Tibial nerve (tissue), 4 donors: Measurements from ENCODE around the gene RABGGTA. TPM values are rescaled to one million over a fixed set of nuclear protein-coding genes. Genes with fewer than 3 reads are reported as not detected.
"Not testable (repeated sequence)": the region's sequence is repeated elsewhere in the genome, so short reads cannot be mapped to it uniquely, and the experiment has no call there.

ENCODE experiments used
- DNase-seq, 2 donors: peaks; one replicate each; pipeline ENCODE4 v3.0.0-alpha.2; 2019; ENCODE audit warnings: low spot score in 2 of 2
- H3K27ac ChIP-seq, 4 donors: fragments of 200-600 bp; sonication (generic) in 3 of 4; one replicate each; pipeline ENCODE4 v1.5.1; 2017 to 2019; ENCODE audit warnings: mild to moderate bottlenecking in 1 of 4
- H3K27me3 ChIP-seq, 2 donors: fragments of 200-600 bp; sonication (generic) in 1 of 2; one replicate each; pipeline versions ENCODE4 v1.5.1 to v1.6.0; 2017 to 2019
- H3K36me3 ChIP-seq, 3 donors: fragments of 200-600 bp; sonication (generic); one replicate each; pipeline ENCODE4 v1.5.1; 2018 to 2019
- H3K4me1 ChIP-seq, 4 donors: fragments of 200-600 bp; sonication (generic) in 3 of 4; one replicate each; pipeline ENCODE4 v1.5.1; 2017 to 2019
- H3K4me3 ChIP-seq, 4 donors: fragments of 200-600 bp; sonication (generic) in 3 of 4; one replicate each; pipeline ENCODE4 v1.5.1; 2017 to 2019; ENCODE audit warnings: mild to moderate bottlenecking in 1 of 4, moderate library complexity in 1 of 4
- H3K9me3 ChIP-seq, 4 donors: fragments of 200-600 bp; sonication (generic) in 3 of 4; one replicate each; pipeline ENCODE4 v1.5.1; 2017 to 2019
- EP300 ChIP-seq, 2 donors: sonication (generic); formaldehyde crosslinking; IDR thresholded peaks; one replicate each; pipeline ENCODE4 v1.6.1; 2017; ENCODE audit warnings: antibody characterized with exemption in 2 of 2, mild to moderate bottlenecking in 1 of 2
- POLR2A ChIP-seq, 2 donors: fragments of 450-650 bp; IDR thresholded peaks; one replicate each; pipeline ENCODE4 v1.6.1; 2017; ENCODE audit warnings: antibody characterized with exemption in 2 of 2, mild to moderate bottlenecking in 2 of 2, moderate library complexity in 2 of 2
- WGBS, 2 donors: methylation state at CpG; one replicate each; pipeline ENCODE4 v1.1.5; 2018; 5-methylcytosine and 5-hydroxymethylcytosine counted together
- small RNA-seq: library from RNA; depleted of rRNA; stranded (forward); fragments of <200 nt; gene quantifications from one replicate; pipeline ENCODE3, GENCODE V24; 2016
- total RNA-seq, 4 donors: library from RNA; depleted of rRNA; stranded (reverse); fragments of >200 nt; gene quantifications; one replicate each; pipeline ENCODE4 v1.1.0, GENCODE V29; 2016
- TF ChIP-seq, protein P1 (sequence below), 5 experiments: fragments of 200-600 bp in 3 of 5; fragments of 450-650 bp in 2 of 5; sonication (generic) in 3 of 5; IDR thresholded peaks; one replicate each; pipeline ENCODE4 v1.5.1; 2016 to 2019; ENCODE audit warnings: antibody characterized with exemption in 5 of 5, mild to moderate bottlenecking in 3 of 5, moderate library complexity in 2 of 5

Gene RABGGTA
- total RNA-seq, 4 donors from 2014 or later, result 36.5 to 68.4 (median 42.9) TPM

- Histone ChIP-seq H3K36me3 (peaks cover 0 to 16% (median 0%) of the 10 kb centered on the region in 3 donors), H3K4me3 (no peak overlapping the region), H3K27ac (no peak overlapping the region), H3K4me1 (peaks cover 0 to 15% (median 7%) of the 10 kb centered on the region in 4 donors), H3K9me3 (no peaks in the 10 kb centered on the region), H3K27me3 (no peaks in the 10 kb centered on the region)
- no peak for TF ChIP-seq POLR2A (IDR thresholded peaks at IDR 0.05)
- TF ChIP-seq, protein P1, sequence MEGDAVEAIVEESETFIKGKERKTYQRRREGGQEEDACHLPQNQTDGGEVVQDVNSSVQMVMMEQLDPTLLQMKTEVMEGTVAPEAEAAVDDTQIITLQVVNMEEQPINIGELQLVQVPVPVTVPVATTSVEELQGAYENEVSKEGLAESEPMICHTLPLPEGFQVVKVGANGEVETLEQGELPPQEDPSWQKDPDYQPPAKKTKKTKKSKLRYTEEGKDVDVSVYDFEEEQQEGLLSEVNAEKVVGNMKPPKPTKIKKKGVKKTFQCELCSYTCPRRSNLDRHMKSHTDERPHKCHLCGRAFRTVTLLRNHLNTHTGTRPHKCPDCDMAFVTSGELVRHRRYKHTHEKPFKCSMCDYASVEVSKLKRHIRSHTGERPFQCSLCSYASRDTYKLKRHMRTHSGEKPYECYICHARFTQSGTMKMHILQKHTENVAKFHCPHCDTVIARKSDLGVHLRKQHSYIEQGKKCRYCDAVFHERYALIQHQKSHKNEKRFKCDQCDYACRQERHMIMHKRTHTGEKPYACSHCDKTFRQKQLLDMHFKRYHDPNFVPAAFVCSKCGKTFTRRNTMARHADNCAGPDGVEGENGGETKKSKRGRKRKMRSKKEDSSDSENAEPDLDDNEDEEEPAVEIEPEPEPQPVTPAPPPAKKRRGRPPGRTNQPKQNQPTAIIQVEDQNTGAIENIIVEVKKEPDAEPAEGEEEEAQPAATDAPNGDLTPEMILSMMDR (IDR thresholded peaks at IDR 0.05), result no peak
- no peak for TF ChIP-seq EP300 (IDR thresholded peaks at IDR 0.05)
- no peak for DNase-seq
- WGBS, 2 donors, result 59% methylated on average over 3 of the region's 3 CpGs
Observed at GRCh38 chr14:24219521-24219920, 51.9 kb downstream of the RABGGTA start.

- Histone ChIP-seq H3K27me3 (no peaks in the 10 kb centered on the region), H3K9me3 (no peaks in the 10 kb centered on the region), H3K4me3 (no peak overlapping the region), H3K4me1 (peaks cover 0 to 19% (median 10%) of the 10 kb centered on the region in 4 donors), H3K27ac (no peak overlapping the region), H3K36me3 (peaks cover 0 to 16% (median 0%) of the 10 kb centered on the region in 3 donors)
- TF ChIP-seq POLR2A (IDR thresholded peaks at IDR 0.05), result no peak
- no peak for TF ChIP-seq EP300 (IDR thresholded peaks at IDR 0.05)
- TF ChIP-seq, protein P1 (IDR thresholded peaks at IDR 0.05), result no peak
- no peak for DNase-seq
- WGBS, 2 donors, result 83 to 92% methylated on average over 4 of the region's 4 CpGs
Observed at GRCh38 chr14:24219080-24219479, 52.3 kb downstream of the RABGGTA start.

DNA sequence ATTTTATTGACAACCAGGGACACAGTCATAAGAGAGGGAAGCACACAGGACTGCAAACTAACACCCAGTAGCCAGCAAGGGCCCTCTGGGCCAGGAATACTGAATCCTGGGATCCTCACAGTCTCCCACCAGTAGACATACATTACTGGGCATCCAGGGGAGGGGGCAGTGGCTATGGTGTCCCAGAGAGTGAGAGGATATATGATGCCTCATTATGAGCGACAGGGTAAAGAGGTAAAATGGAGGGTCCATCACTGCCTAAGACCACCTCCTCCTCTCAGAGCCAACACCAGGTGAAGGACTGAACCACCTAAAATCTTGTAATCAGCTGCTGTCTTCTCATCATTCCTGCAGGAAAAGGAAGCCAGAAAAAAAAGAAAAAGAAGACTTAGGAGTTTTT, 54.5 kb downstream of the RABGGTA start:
- not testable (repeated sequence) for H3K9me3 ChIP-seq, H3K27me3 ChIP-seq, H3K27ac ChIP-seq, DNase-seq, H3K4me3 ChIP-seq
- Histone ChIP-seq H3K36me3 (peaks cover 0 to 16% (median 0%) of the 10 kb centered on the region in 3 donors), H3K4me1 (peaks cover 0 to 36% (median 22%) of the 10 kb centered on the region in 4 donors)
- whole genome bisulfite sequencing, 2 donors, result 85 to 86% methylated on average over 1 of the region's 1 CpG

DNA sequence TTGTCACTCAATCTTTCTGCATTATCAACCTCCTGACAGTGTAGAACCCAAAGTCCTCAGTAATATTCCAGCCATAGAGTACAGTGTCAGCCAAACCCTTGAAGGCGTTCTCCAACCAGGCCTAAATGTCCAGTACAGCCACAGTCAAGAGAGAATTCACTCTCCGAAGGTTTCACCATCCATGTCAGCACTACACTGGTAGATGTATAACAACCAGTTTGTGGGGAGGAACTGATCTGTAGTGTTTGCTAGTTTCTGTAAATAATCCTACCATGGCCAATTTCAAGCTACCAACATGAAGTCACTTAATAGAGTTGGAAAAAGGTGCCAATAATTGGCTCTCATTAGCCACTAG, 55.1 kb downstream of the RABGGTA start:
- H3K27me3 ChIP-seq, result no peaks in the 10 kb centered on the region
- H3K27ac ChIP-seq, result peak overlapping the region; percentile 83 to 98 (median 92)
- H3K9me3 ChIP-seq, result no peaks in the 10 kb centered on the region
- TF ChIP-seq POLR2A (IDR thresholded peaks at IDR 0.05) (no peak), EP300 (IDR thresholded peaks at IDR 0.05) (no peak)
- TF ChIP-seq, protein P1 (IDR thresholded peaks at IDR 0.05), result no peak
- no peak for DNase-seq
- peaks cover 0 to 18% (median 0%) of the 10 kb centered on the region in 3 donors for H3K36me3 ChIP-seq
- peaks cover 0 to 41% (median 24%) of the 10 kb centered on the region in 4 donors for H3K4me1 ChIP-seq
- 88 to 90% methylated on average over 2 of the region's 2 CpGs for WGBS, 2 donors
- peak overlapping the region in 3 of 4 donors; percentile 70 to 89 (median 85) for H3K4me3 ChIP-seq

Small RNAs within 50 kb of the gene (small RNA-seq; reads per million reads assigned to genes)
- not detected for gene MDP1

Other genes with a start within 250 kb of the RABGGTA start
- under 1 TPM in 3 of 4 donors, not detected in 1; 0.42 to 0.60 (median 0.44) TPM for gene CARMIL3, start 219.6 kb downstream of the RABGGTA start, total RNA-seq
- not detected for gene CPNE6, start 200.0 kb downstream of the RABGGTA start, total RNA-seq
- gene PCK2, start 177.3 kb downstream of the RABGGTA start, total RNA-seq, result 10 to 100 TPM; 28.9 to 49.2 (median 34.3) TPM
- gene DCAF11, start 156.8 kb downstream of the RABGGTA start, total RNA-seq, result 100 to 1,000 TPM in 2 of 4 donors, 10 to 100 TPM in 2; 68.9 to 126 (median 98.9) TPM
- 1 to 10 TPM; 4.8 to 7.0 (median 5.9) TPM for gene NRL, start 156.6 kb downstream of the RABGGTA start, total RNA-seq
- 1 to 10 TPM in 1 of 4 donors, under 1 TPM in 1, not detected in 2; 0.78 to 1.3 TPM for gene FITM1, start 140.9 kb downstream of the RABGGTA start, total RNA-seq
- 100 to 1,000 TPM in 3 of 4 donors, 10 to 100 TPM in 1; 96.9 to 130 (median 110) TPM for gene PSME1, start 135.4 kb downstream of the RABGGTA start, total RNA-seq
- 10 to 100 TPM in 2 of 4 donors, 1 to 10 TPM in 2; 9.2 to 22.7 (median 14.4) TPM for gene EMC9, start 130.0 kb downstream of the RABGGTA start, total RNA-seq
- gene PSME2, start 125.0 kb downstream of the RABGGTA start, total RNA-seq, result 10 to 100 TPM; 33.7 to 64.0 (median 51.9) TPM
- gene RNF31, start 124.1 kb downstream of the RABGGTA start, total RNA-seq, result 100 to 1,000 TPM in 1 of 4 donors, 10 to 100 TPM in 3; 33.5 to 112 (median 72.9) TPM
- gene IRF9, start 110.3 kb downstream of the RABGGTA start, total RNA-seq, result 100 to 1,000 TPM in 1 of 4 donors, 10 to 100 TPM in 3; 55.7 to 106 (median 65.8) TPM
- 10 to 100 TPM in 3 of 4 donors, 1 to 10 TPM in 1; 6.5 to 25.5 (median 16.3) TPM for gene REC8, start 99.5 kb downstream of the RABGGTA start, total RNA-seq
- 10 to 100 TPM; 19.4 to 88.5 (median 26.9) TPM for gene IPO4, start 82.8 kb downstream of the RABGGTA start, total RNA-seq
- gene TM9SF1, start 76.2 kb downstream of the RABGGTA start, total RNA-seq, result 10 to 100 TPM; 46.8 to 61.3 (median 54.6) TPM
- not detected for gene TSSK4, start 65.9 kb downstream of the RABGGTA start, total RNA-seq
- 100 to 1,000 TPM in 1 of 4 donors, 10 to 100 TPM in 3; 43.9 to 118 (median 82.1) TPM for gene CHMP4A, start 58.1 kb downstream of the RABGGTA start, total RNA-seq
- gene MDP1, start 55.5 kb downstream of the RABGGTA start, total RNA-seq, result 10 to 100 TPM; 16.5 to 48.3 (median 28.9) TPM
- gene NEDD8, start 39.2 kb downstream of the RABGGTA start, total RNA-seq, result 100 to 1,000 TPM in 2 of 4 donors, 10 to 100 TPM in 2; 68.6 to 109 (median 98.3) TPM
- gene GMPR2, start 38.7 kb downstream of the RABGGTA start, total RNA-seq, result 10 to 100 TPM; 46.5 to 63.4 (median 57.2) TPM
- gene TINF2, start 29.0 kb downstream of the RABGGTA start, total RNA-seq, result 10 to 100 TPM; 53.9 to 66.4 (median 60.8) TPM
- gene TGM1, start 8.4 kb downstream of the RABGGTA start, total RNA-seq, result 10 to 100 TPM; 13.5 to 53.5 (median 19.4) TPM
- gene DHRS1, start 28.2 kb upstream of the RABGGTA start, total RNA-seq, result 10 to 100 TPM; 15.7 to 43.5 (median 22.6) TPM
- 10 to 100 TPM; 17.0 to 24.9 (median 20.4) TPM for gene NOP9, start 28.3 kb upstream of the RABGGTA start, total RNA-seq
- 10 to 100 TPM in 3 of 4 donors, 1 to 10 TPM in 1; 9.4 to 34.5 (median 14.2) TPM for gene CIDEB, start 36.4 kb upstream of the RABGGTA start, total RNA-seq
- 10 to 100 TPM; 15.5 to 31.5 (median 20.2) TPM for gene LTB4R2, start 38.5 kb upstream of the RABGGTA start, total RNA-seq
- 10 to 100 TPM in 3 of 4 donors, 1 to 10 TPM in 1; 8.4 to 14.4 (median 11.8) TPM for gene LTB4R, start 39.9 kb upstream of the RABGGTA start, total RNA-seq
- 10 to 100 TPM; 32.0 to 68.1 (median 53.2) TPM for gene ADCY4, start 63.5 kb upstream of the RABGGTA start, total RNA-seq
- 1 to 10 TPM; 4.0 to 9.6 (median 9.0) TPM for gene RIPK3, start 68.4 kb upstream of the RABGGTA start, total RNA-seq
- 100 to 1,000 TPM in 2 of 4 donors, 10 to 100 TPM in 2; 58.6 to 132 (median 99.1) TPM for gene NFATC4, start 96.6 kb upstream of the RABGGTA start, total RNA-seq
- 10 to 100 TPM; 17.4 to 24.7 (median 19.4) TPM for gene NYNRIN, start 127.4 kb upstream of the RABGGTA start, total RNA-seq
- gene CBLN3, start 158.1 kb upstream of the RABGGTA start, total RNA-seq, result 1 to 10 TPM; 2.1 to 6.9 (median 5.1) TPM
- gene KHNYN, start 158.4 kb upstream of the RABGGTA start, total RNA-seq, result 100 to 1,000 TPM in 1 of 4 donors, 10 to 100 TPM in 3; 66.8 to 106 (median 84.5) TPM
- 10 to 100 TPM; 37.9 to 64.9 (median 60.8) TPM for gene SDR39U1, start 171.2 kb upstream of the RABGGTA start, total RNA-seq
- gene CMA1, start 236.7 kb upstream of the RABGGTA start, total RNA-seq, result not detected